GM19463 (cell line): ENCODE results near the gene IL17C.

Experiments used
- ATAC-seq: cut with Tn5 transposase; IDR thresholded peaks from one replicate; pipeline ENCODE4 v1.9.1; 2021; ENCODE audit warnings: mild to moderate bottlenecking, moderate library complexity; ENCODE audit not compliant: unreplicated experiment

The IL17C gene

GRCh38 chr16:88627531-88628411 is 10.6 kb upstream of the IL17C start:
- ATAC-seq: no peak

GRCh38 chr16:88628512-88628974 is 9.8 kb upstream of the IL17C start:
- no peak for ATAC-seq

GRCh38 chr16:88629835-88630234 is 8.5 kb upstream of the IL17C start:
- ATAC-seq: no peak

- ATAC-seq: no peak
Observed at GRCh38 chr16:88630433-88630832, 7.9 kb upstream of the IL17C start.

GRCh38 chr16:88630941-88631340 is 7.4 kb upstream of the IL17C start:
- ATAC-seq: no peak

GRCh38 chr16:88631384-88631783 is 7.0 kb upstream of the IL17C start:
- ATAC-seq: no peak

DNA sequence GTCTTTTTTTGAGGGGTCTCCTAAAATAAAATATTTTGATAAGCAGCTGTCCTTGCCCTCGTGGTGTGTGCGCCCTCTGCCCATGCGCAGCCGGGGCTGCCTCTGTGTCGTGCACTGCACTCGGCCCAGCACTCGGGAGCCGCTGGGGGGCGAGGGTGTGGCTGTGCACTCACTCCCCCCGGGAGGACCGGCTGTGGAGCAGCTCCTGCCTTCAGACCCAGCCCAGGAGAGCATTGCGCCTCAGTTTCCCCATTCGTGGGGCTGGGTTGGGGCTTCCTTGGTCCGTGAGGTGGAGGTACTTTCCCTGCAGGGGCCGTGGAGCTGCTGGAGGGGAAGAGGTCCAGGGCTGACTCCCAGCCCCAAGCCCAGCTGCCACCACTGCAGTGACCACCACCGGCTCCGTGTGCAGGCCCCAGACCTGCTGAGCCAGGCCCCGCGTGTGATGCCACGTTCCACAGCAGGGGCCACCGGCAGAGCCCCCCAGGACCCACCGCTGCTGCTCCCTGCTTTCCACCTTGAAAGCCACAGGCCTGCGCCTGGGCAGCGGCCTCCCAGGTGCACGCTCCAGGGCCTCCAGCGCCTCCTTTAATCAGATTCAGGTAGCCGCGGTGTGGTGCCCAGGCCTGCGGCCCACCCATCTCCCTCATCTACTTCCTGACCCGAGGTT is 6.3 kb upstream of the IL17C start:
- ATAC-seq: no peak

- no peak for ATAC-seq
Observed at GRCh38 chr16:88632587-88632930, 5.8 kb upstream of the IL17C start.

- peak; percentile 43 for ATAC-seq
Observed at GRCh38 chr16:88633684-88634140, 4.7 kb upstream of the IL17C start.

GRCh38 chr16:88634141-88634993 is 4.0 kb upstream of the IL17C start:
- ATAC-seq: peak; percentile 46

GRCh38 chr16:88634994-88635670 is 3.2 kb upstream of the IL17C start:
- no peak for ATAC-seq

DNA sequence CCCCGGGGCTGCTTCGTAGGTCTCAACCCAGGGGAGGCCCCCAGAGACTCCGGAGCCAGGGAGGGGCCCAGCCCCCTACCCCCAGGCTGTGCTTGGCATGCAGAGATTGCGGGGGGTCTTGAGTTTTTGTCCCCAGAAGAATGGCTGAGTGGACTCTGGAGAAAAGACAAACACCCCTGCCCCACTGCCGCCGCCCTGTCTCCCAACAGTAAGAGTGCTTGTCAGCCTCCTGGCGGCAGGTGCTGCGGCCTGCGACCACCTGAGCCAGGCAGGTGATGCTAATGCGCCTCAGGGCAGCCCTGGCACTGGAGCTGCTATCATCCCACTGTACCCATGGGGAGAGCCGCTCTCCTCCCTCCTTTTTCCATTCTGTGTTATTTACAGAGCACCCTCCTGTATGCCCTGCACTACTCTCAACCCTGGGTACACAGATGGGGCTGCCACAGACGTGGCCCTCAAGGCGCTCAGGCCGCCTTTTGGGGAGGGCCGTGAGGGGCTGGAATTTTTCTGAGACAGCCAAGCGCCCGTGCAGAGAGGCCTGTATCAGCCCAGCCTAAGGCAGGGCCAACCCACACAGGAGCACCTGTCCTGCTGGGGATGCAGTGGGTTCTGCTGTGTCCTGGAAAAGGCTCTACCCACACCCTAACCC is 2.6 kb upstream of the IL17C start:
- no peak for ATAC-seq

- ATAC-seq: no peak
Observed at GRCh38 chr16:88636488-88637265, 1.7 kb upstream of the IL17C start.

- ATAC-seq: no peak
Observed at GRCh38 chr16:88639231-88640038, 1.1 kb downstream of the IL17C start.

DNA sequence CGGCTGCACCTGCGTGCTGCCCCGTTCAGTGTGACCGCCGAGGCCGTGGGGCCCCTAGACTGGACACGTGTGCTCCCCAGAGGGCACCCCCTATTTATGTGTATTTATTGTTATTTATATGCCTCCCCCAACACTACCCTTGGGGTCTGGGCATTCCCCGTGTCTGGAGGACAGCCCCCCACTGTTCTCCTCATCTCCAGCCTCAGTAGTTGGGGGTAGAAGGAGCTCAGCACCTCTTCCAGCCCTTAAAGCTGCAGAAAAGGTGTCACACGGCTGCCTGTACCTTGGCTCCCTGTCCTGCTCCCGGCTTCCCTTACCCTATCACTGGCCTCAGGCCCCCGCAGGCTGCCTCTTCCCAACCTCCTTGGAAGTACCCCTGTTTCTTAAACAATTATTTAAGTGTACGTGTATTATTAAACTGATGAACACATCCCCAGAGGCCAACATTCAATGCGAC is 1.7 kb downstream of the IL17C start:
- ATAC-seq: no peak

- ATAC-seq: no peak
Observed at GRCh38 chr16:88640498-88641247, 2.3 kb downstream of the IL17C start.

- ATAC-seq: no peak
Observed at GRCh38 chr16:88642881-88643643, 4.7 kb downstream of the IL17C start.
